Dendritic cell treated with granulocyte-macrophage colony-stimulating factor and Interleukin-4, amounts not matched to agents 40 ng/mL and 50 ng/mL, for 4 days (primary cell): ENCODE data around the gene ANKDD1B.
"Not testable (repeated sequence)": the region's sequence is repeated elsewhere in the genome, so short reads cannot be mapped to it uniquely, and the experiment has no call there.

ENCODE experiments used
- H3K27ac Mint-ChIP-seq: one replicate; pipeline ENCODE4 v1.8.0; 2022; ENCODE audit warnings: mild to moderate bottlenecking, mixed read lengths
- H3K27me3 Mint-ChIP-seq: one replicate; pipeline ENCODE4 v1.8.0; 2022; ENCODE audit warnings: mild to moderate bottlenecking, mixed read lengths
- H3K36me3 Mint-ChIP-seq: one replicate; pipeline ENCODE4 v1.8.0; 2022; ENCODE audit warnings: low read depth, mixed read lengths
- H3K4me1 Mint-ChIP-seq: one replicate; pipeline ENCODE4 v1.8.0; 2022; ENCODE audit warnings: low read depth, mixed read lengths
- H3K4me3 Mint-ChIP-seq: one replicate; pipeline ENCODE4 v1.8.0; 2022; ENCODE audit warnings: mild to moderate bottlenecking, moderate library complexity, mixed read lengths
- H3K9me3 Mint-ChIP-seq: one replicate; pipeline ENCODE4 v1.8.0; 2022; ENCODE audit warnings: mixed read lengths
- intact Hi-C: fragments of 100-400 bp; cut with micrococcal nuclease; formaldehyde crosslinking; loops from one replicate; pipeline ENCODE4 v1.15.0; 2022

The ANKDD1B gene

DNA sequence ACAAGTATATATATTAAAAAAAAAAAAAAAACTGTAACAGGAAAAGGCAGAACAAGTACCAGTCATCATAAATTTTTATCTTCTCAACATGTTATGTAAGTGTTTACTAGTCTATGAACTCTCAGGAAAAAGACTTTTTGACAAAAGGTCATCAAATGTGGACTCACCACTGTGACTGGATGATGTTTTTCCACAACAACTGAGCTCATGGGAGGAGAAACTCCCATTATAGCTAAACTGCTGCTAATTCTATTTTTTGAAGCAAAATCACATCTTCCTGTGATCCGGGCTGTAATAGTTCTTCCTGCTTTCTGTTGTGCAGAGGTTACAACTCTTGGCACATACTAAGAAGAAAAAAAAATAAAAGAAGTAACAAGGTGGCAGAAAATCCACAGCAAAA is 66.4 kb downstream of the ANKDD1B start:
- peaks cover 27% of the 10 kb centered on the region for H3K36me3 Mint-ChIP-seq
- no peak overlapping the region for H3K4me3 Mint-ChIP-seq
- H3K4me1 Mint-ChIP-seq, result peaks cover 9% of the 10 kb centered on the region
- no peaks in the 10 kb centered on the region for H3K9me3 Mint-ChIP-seq
- intact Hi-C loops, result no loop called here
- H3K27ac Mint-ChIP-seq, result peak overlapping the region; percentile 41
- H3K27me3 Mint-ChIP-seq, result no peaks in the 10 kb centered on the region

DNA sequence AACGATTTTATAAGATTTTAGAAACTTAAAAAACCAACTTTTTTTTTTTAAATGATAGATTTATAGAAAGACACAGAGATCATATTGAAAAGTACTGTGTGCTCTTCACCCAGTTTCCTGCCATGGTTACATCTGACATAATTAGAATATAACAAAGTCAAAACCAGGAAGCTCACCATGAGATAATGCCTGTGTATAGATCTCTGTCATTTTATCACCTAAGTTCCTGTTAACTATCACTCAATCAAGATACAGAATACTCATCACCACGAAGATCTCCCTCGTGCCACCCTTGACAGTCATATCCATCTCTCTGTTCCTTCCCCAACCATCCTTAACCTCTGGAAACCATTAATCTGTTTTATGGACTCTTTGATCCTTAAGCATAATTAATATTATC is 66.9 kb downstream of the ANKDD1B start:
- intact Hi-C loops, result no loop called here
- Mint-ChIP-seq H3K4me3 (no peak overlapping the region), H3K27me3 (no peaks in the 10 kb centered on the region), H3K36me3 (peaks cover 28% of the 10 kb centered on the region), H3K9me3 (no peaks in the 10 kb centered on the region), H3K27ac (peak overlapping the region; percentile 41), H3K4me1 (peaks cover 9% of the 10 kb centered on the region)

- intact Hi-C loops, result loop anchor here (5.0 to 10.0 kb wide), 4 partner anchors 94 to 444 kb away; partner anchors contain the start of gene ANKRD31
- no peak overlapping the region for H3K27ac Mint-ChIP-seq
- no peak overlapping the region for H3K4me3 Mint-ChIP-seq
Measured at GRCh38 chr5:75681125-75681830, 70.0 kb downstream of the ANKDD1B start.

GRCh38 chr5:75685141-75685540 is 73.9 kb downstream of the ANKDD1B start:
- Mint-ChIP-seq H3K27ac (no peak overlapping the region), H3K4me3 (no peak overlapping the region), H3K36me3 (peaks cover 53% of the 10 kb centered on the region), H3K4me1 (no peaks in the 10 kb centered on the region), H3K27me3 (no peaks in the 10 kb centered on the region), H3K9me3 (no peaks in the 10 kb centered on the region)
- intact Hi-C loops, result loop anchor here (10.0 kb wide), 2 partner anchors 290 to 340 kb away; no protein-coding TSS in a partner anchor

More at GRCh38 chr5:75681125-75681830, 70.0 kb downstream of the ANKDD1B start:
- no peaks in the 10 kb centered on the region for H3K27me3 Mint-ChIP-seq
- peaks cover 9% of the 10 kb centered on the region for H3K4me1 Mint-ChIP-seq
- H3K9me3 Mint-ChIP-seq, result no peaks in the 10 kb centered on the region
- H3K36me3 Mint-ChIP-seq, result peaks cover 47% of the 10 kb centered on the region

- Mint-ChIP-seq H3K27ac (no peak overlapping the region), H3K9me3 (no peaks in the 10 kb centered on the region), H3K36me3 (peaks cover 60% of the 10 kb centered on the region), H3K27me3 (no peaks in the 10 kb centered on the region), H3K4me1 (no peaks in the 10 kb centered on the region), H3K4me3 (no peak overlapping the region)
- intact Hi-C loops, result loop anchor here (10.0 kb wide), 2 partner anchors 292 to 342 kb away; no protein-coding TSS in a partner anchor
Measured at GRCh38 chr5:75686480-75686879, 75.2 kb downstream of the ANKDD1B start.

GRCh38 chr5:75690669-75691068 is 79.4 kb downstream of the ANKDD1B start:
- H3K27ac Mint-ChIP-seq, result no peak overlapping the region
- no peak overlapping the region for H3K4me3 Mint-ChIP-seq
- peaks cover 45% of the 10 kb centered on the region for H3K36me3 Mint-ChIP-seq
- no peaks in the 10 kb centered on the region for H3K9me3 Mint-ChIP-seq
- intact Hi-C loops, result loop anchor here (5.0 kb wide), 1 partner anchor 323 kb away; no protein-coding TSS in a partner anchor
- H3K4me1 Mint-ChIP-seq, result no peaks in the 10 kb centered on the region
- H3K27me3 Mint-ChIP-seq, result no peaks in the 10 kb centered on the region

- Mint-ChIP-seq H3K36me3 (peaks cover 58% of the 10 kb centered on the region), H3K9me3 (peaks cover 5% of the 10 kb centered on the region), H3K27ac (no peak overlapping the region), H3K4me3 (no peak overlapping the region), H3K27me3 (no peaks in the 10 kb centered on the region), H3K4me1 (no peaks in the 10 kb centered on the region)
- intact Hi-C loops, result loop anchor here (5.0 kb wide), 1 partner anchor 327 kb away; no protein-coding TSS in a partner anchor
Measured at GRCh38 chr5:75694781-75695180, 83.5 kb downstream of the ANKDD1B start.

DNA sequence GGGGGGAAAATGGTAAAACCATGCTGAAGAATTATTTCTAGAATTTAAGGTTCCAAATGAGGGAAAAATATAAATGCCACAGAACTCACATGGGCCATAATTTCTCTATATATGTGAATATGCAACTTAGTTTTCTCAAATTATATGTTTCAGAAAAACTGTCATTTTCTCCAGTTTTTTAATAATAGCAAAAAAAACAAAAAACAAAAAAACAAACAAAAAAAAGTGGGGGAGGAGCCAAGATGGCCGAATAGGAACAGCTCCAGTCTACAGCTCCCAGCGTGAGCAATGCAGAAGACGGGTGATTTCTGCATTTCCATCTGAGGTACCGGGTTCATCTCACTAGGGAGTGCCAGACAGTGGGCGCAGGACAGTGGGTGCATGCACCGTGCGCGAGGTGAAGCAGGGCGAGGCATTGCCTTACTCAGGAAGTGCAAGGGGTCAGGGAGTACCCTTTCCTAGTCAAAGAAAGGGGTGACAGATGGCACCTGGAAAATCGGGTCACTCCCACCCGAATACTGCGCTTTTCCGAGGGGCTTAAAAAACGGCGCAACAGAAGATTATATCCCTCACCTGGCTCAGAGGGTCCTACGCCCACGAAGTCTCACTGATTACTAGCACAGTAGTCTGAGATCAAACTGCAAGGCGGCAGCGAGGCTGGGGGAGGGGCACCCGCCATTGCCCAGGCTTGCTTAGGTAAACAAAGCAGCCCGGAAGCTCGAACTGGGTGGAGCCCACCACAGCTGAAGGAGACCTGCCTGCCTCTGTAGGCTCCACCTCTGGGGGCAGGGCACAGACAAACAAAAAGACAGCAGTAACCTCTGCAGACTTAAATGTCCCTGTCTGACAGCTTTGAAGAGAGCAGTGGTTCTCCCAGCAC is 84.5 kb downstream of the ANKDD1B start:
- H3K9me3 Mint-ChIP-seq, H3K27ac Mint-ChIP-seq, H3K4me3 Mint-ChIP-seq, H3K4me1 Mint-ChIP-seq, intact Hi-C loops, H3K27me3 Mint-ChIP-seq: not testable (repeated sequence)
- peaks cover 62% of the 10 kb centered on the region for H3K36me3 Mint-ChIP-seq

DNA sequence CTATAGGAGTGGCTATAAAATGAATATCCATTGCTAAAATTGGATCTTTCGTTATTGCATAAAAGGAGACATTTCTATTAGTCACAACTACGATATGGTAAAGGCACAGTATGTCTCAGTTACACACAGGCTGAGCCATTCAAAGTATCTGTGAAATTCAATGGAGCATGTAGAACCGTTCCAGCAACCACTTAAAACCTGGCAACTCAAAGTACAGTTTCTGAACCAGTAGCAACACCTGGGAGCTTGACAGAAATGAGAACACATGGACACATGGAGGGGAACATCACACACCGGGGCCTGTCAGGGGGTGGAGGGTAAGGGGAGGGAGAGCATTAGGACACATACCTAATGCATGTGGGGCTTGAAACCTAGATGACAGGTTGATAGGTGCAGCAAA is 90.6 kb downstream of the ANKDD1B start:
- Mint-ChIP-seq H3K36me3 (peaks cover 78% of the 10 kb centered on the region), H3K4me1 (no peaks in the 10 kb centered on the region), H3K9me3 (peaks cover 5% of the 10 kb centered on the region), H3K4me3 (no peak overlapping the region), H3K27me3 (no peaks in the 10 kb centered on the region), H3K27ac (no peak overlapping the region)
- intact Hi-C loops, result no loop called here

DNA sequence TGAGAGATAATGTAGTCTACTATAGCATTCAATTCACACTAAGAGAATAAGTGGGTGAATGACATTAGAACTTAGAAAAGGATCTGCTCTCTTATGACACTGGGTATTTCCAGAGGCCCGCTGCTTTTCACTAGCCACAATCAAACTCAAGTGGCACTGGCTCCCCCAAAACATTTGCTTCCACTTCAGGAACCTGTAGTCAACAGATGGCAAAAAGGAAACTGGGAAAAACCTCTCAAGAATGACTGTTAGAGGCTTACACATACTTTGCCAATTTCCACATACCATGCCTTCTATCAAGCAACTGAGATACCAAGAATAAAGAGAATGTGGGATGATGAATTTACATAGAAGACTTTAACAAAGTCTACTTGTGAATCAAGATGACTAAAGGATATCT is 94.8 kb downstream of the ANKDD1B start:
- Mint-ChIP-seq H3K27me3 (no peaks in the 10 kb centered on the region), H3K4me3 (no peak overlapping the region), H3K9me3 (no peaks in the 10 kb centered on the region), H3K4me1 (peaks cover 13% of the 10 kb centered on the region), H3K36me3 (peaks cover 59% of the 10 kb centered on the region), H3K27ac (no peak overlapping the region)
- intact Hi-C loops, result no loop called here

GRCh38 chr5:75706775-75707174 is 95.5 kb downstream of the ANKDD1B start:
- H3K4me1 Mint-ChIP-seq, result peaks cover 17% of the 10 kb centered on the region
- peaks cover 51% of the 10 kb centered on the region for H3K36me3 Mint-ChIP-seq
- intact Hi-C loops, result no loop called here
- H3K9me3 Mint-ChIP-seq, result no peaks in the 10 kb centered on the region
- no peaks in the 10 kb centered on the region for H3K27me3 Mint-ChIP-seq
- no peak overlapping the region for H3K4me3 Mint-ChIP-seq
- H3K27ac Mint-ChIP-seq, result no peak overlapping the region

GRCh38 chr5:75707911-75708509 is 96.8 kb downstream of the ANKDD1B start:
- H3K4me1 Mint-ChIP-seq, result peaks cover 17% of the 10 kb centered on the region
- H3K9me3 Mint-ChIP-seq, result no peaks in the 10 kb centered on the region
- no peak overlapping the region for H3K4me3 Mint-ChIP-seq
- H3K27me3 Mint-ChIP-seq, result no peaks in the 10 kb centered on the region
- H3K36me3 Mint-ChIP-seq, result peaks cover 41% of the 10 kb centered on the region
- intact Hi-C loops, result no loop called here
- H3K27ac Mint-ChIP-seq, result no peak overlapping the region

GRCh38 chr5:75710637-75711036 is 99.4 kb downstream of the ANKDD1B start:
- intact Hi-C loops, result no loop called here
- Mint-ChIP-seq H3K4me1 (peaks cover 34% of the 10 kb centered on the region), H3K27me3 (no peaks in the 10 kb centered on the region), H3K4me3 (no peak overlapping the region), H3K9me3 (no peaks in the 10 kb centered on the region), H3K36me3 (peaks cover 41% of the 10 kb centered on the region), H3K27ac (peak overlapping the region; percentile 62)

GRCh38 chr5:75711151-75711550 is 99.9 kb downstream of the ANKDD1B start:
- Mint-ChIP-seq H3K9me3 (no peaks in the 10 kb centered on the region), H3K36me3 (peaks cover 41% of the 10 kb centered on the region), H3K27me3 (no peaks in the 10 kb centered on the region), H3K4me3 (no peak overlapping the region), H3K27ac (no peak overlapping the region), H3K4me1 (peaks cover 38% of the 10 kb centered on the region)
- intact Hi-C loops, result no loop called here
